ENCODE data around the gene AGBL4. TPM values are rescaled to one million over a fixed set of nuclear protein-coding genes. Genes with fewer than 3 reads are reported as not detected.

AGBL4 gene
- total RNA-seq, 4 donors from 2014 or later: 0.19 to 1.0 (median 1.0) TPM; not detected in 1

DNA sequence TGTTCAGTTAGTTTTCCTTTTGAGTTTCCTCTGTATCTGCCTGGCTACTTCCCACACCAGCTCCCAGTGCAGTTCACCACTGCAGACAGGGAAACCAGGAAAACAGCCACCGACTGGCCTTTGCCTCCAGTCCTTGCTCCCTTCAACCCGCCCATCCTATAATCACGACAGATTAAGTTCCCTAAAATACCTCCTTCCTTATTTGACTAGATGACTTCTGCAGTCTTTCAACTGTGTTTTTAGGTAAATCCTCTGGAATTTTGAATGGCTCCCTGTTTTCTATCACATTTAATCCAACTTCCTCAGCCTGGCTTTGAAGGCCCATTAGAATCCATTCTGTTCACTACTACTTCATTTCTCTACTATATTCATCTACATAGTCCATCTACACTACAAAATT is 1284.7 kb downstream of the AGBL4 start:
- H3K9me3 ChIP-seq: no peaks in the 10 kb centered on the region
- WGBS: 90% methylated on average over 3 of the region's 3 CpGs
- no peaks in the 10 kb centered on the region for H3K27me3 ChIP-seq
- TF ChIP-seq POLR2A (IDR thresholded peaks at IDR 0.05) (no peak), CTCF (IDR thresholded peaks at IDR 0.05) (no peak), POLR2AphosphoS5 (IDR thresholded peaks at IDR 0.05) (no peak), EP300 (IDR thresholded peaks at IDR 0.05) (no peak)
- H3K4me1 ChIP-seq: no peaks in the 10 kb centered on the region
- H3K4me3 ChIP-seq: no peak overlapping the region
- DNase-seq (ENCODE audit: low spot score in 2 of 2): no peak
- H3K27ac ChIP-seq: no peak overlapping the region
- peaks cover 22% of the 10 kb centered on the region for H3K36me3 ChIP-seq

DNA sequence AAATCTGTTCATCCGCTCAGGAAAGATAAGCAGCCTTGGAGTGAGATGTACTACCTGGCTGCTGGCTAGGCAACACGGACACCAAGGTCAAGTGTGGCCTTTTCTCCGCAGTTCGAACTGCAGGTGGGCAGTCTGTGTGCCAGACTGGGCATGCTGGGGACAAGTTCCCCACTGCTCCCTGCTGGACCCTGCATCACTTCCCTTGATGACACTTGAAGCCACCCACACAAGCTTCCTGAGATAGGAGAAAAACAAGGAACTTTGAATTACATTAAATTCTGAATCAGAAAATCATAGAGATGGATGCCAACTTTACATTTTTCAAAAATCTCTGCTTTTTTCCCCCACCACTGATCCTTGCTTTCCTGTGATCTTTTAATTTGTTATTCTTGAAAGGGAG is 1285.4 kb downstream of the AGBL4 start:
- H3K4me1 ChIP-seq: no peaks in the 10 kb centered on the region
- H3K9me3 ChIP-seq: no peaks in the 10 kb centered on the region
- H3K27me3 ChIP-seq: no peaks in the 10 kb centered on the region
- no peak overlapping the region for H3K4me3 ChIP-seq
- TF ChIP-seq POLR2AphosphoS5 (IDR thresholded peaks at IDR 0.05): no peak
- TF ChIP-seq POLR2A (IDR thresholded peaks at IDR 0.05): no peak
- no peak for TF ChIP-seq EP300 (IDR thresholded peaks at IDR 0.05)
- TF ChIP-seq CTCF (IDR thresholded peaks at IDR 0.05): no peak
- WGBS: 86% methylated on average over 4 of the region's 4 CpGs
- no peak overlapping the region for H3K27ac ChIP-seq
- peaks cover 26% of the 10 kb centered on the region for H3K36me3 ChIP-seq
- no peak for DNase-seq (ENCODE audit: low spot score in 2 of 2)

GRCh38 chr1:48735796-48736195 is 1288.0 kb downstream of the AGBL4 start:
- Histone ChIP-seq H3K4me1 (no peaks in the 10 kb centered on the region), H3K27ac (no peak overlapping the region), H3K27me3 (no peaks in the 10 kb centered on the region), H3K9me3 (no peaks in the 10 kb centered on the region), H3K4me3 (no peak overlapping the region), H3K36me3 (peaks cover 26% of the 10 kb centered on the region)
- no peak for DNase-seq (ENCODE audit: low spot score in 2 of 2)
- TF ChIP-seq EP300 (IDR thresholded peaks at IDR 0.05): no peak
- TF ChIP-seq CTCF (IDR thresholded peaks at IDR 0.05): no peak
- no peak for TF ChIP-seq POLR2A (IDR thresholded peaks at IDR 0.05)
- no peak for TF ChIP-seq POLR2AphosphoS5 (IDR thresholded peaks at IDR 0.05)
- WGBS: 95% methylated on average over 6 of the region's 6 CpGs

GRCh38 chr1:48730164-48730910 is 1293.4 kb downstream of the AGBL4 start:
- Histone ChIP-seq H3K27ac (no peak overlapping the region), H3K36me3 (peaks cover 13% of the 10 kb centered on the region), H3K9me3 (no peaks in the 10 kb centered on the region), H3K4me1 (no peaks in the 10 kb centered on the region), H3K27me3 (no peaks in the 10 kb centered on the region), H3K4me3 (no peak overlapping the region)
- no peak for DNase-seq (ENCODE audit: low spot score in 2 of 2)
- WGBS: 73% methylated on average over 10 of the region's 10 CpGs
- TF ChIP-seq POLR2AphosphoS5 (IDR thresholded peaks at IDR 0.05): no peak
- TF ChIP-seq EP300 (IDR thresholded peaks at IDR 0.05): no peak
- no peak for TF ChIP-seq CTCF (IDR thresholded peaks at IDR 0.05)
- TF ChIP-seq POLR2A (IDR thresholded peaks at IDR 0.05): no peak

- TF ChIP-seq CTCF (IDR thresholded peaks at IDR 0.05): no peak
- no peak for TF ChIP-seq POLR2A (IDR thresholded peaks at IDR 0.05)
- no peak for TF ChIP-seq EP300 (IDR thresholded peaks at IDR 0.05)
- TF ChIP-seq POLR2AphosphoS5 (IDR thresholded peaks at IDR 0.05): no peak
Observed at GRCh38 chr1:48728584-48728983, 1295.2 kb downstream of the AGBL4 start.

More at GRCh38 chr1:48728584-48728983, 1295.2 kb downstream of the AGBL4 start:
- Histone ChIP-seq H3K4me1 (no peaks in the 10 kb centered on the region), H3K4me3 (no peak overlapping the region), H3K36me3 (no peaks in the 10 kb centered on the region), H3K9me3 (no peaks in the 10 kb centered on the region), H3K27ac (no peak overlapping the region), H3K27me3 (no peaks in the 10 kb centered on the region)
- 98% methylated on average over 2 of the region's 2 CpGs for WGBS
- no peak for DNase-seq (ENCODE audit: low spot score in 2 of 2)
